Fibroblast of lung (primary cell): ENCODE measurements around the gene TUSC7. TPM values are rescaled to one million over a fixed set of nuclear protein-coding genes. Genes with fewer than 3 reads are reported as not detected.

ENCODE experiments used
- DNase-seq, 2 donors: peaks; one replicate each; pipeline versions ENCODE4 v3.0.0 to v3.0.0-alpha.2; 2010; ENCODE audit warnings: low read depth in 2 of 2
- H2AFZ ChIP-seq: 2 replicates; pipeline ENCODE4 v1.5.1; 2012; ENCODE audit warnings: low read length, control low read depth, inconsistent platforms
- H3K27ac ChIP-seq: 2 replicates; pipeline ENCODE4 v1.5.1; 2011; ENCODE audit warnings: low read length, control low read depth; ENCODE audit not compliant: insufficient read depth
- H3K27me3 ChIP-seq: 2 replicates; pipeline ENCODE4 v1.5.1; 2011; ENCODE audit warnings: mild to moderate bottlenecking, low read length; ENCODE audit not compliant: control insufficient read depth, insufficient read depth
- H3K36me3 ChIP-seq: 2 replicates; pipeline ENCODE4 v1.5.1; 2011; ENCODE audit warnings: low read length; ENCODE audit not compliant: control insufficient read depth, insufficient read depth
- H3K4me1 ChIP-seq: 2 replicates; pipeline ENCODE4 v1.5.1; 2011; ENCODE audit warnings: low read length; ENCODE audit not compliant: control insufficient read depth, insufficient read depth; ENCODE audit errors: extremely low read depth
- H3K4me2 ChIP-seq: 2 replicates; pipeline ENCODE4 v1.5.1; 2011; ENCODE audit warnings: low read length, control low read depth; ENCODE audit not compliant: insufficient read depth; ENCODE audit errors: extremely low read depth
- H3K4me3 ChIP-seq, 4 experiments: fragments of 200-600 bp in 1 of 4; sonication (generic) in 1 of 4; replicated peaks in 1 of 4; 2 replicates each; pipeline ENCODE4 v1.5.1; 2011 to 2016; ENCODE audit warnings: low read length in 4 of 4, low read depth in 3 of 4, mild to moderate bottlenecking in 3 of 4, control low read depth in 2 of 4, inconsistent platforms in 1 of 4, mixed read lengths in 1 of 4; ENCODE audit not compliant: insufficient read depth in 1 of 4; ENCODE audit errors: control extremely low read depth in 1 of 4
- H3K79me2 ChIP-seq: 2 replicates; pipeline ENCODE4 v1.5.1; 2012; ENCODE audit warnings: mild to moderate bottlenecking, low read length, inconsistent platforms; ENCODE audit not compliant: control insufficient read depth, insufficient read depth
- H3K9ac ChIP-seq: 2 replicates; pipeline ENCODE4 v1.5.1; 2011; ENCODE audit warnings: mild to moderate bottlenecking, low read length, control low read depth; ENCODE audit not compliant: insufficient read depth
- H3K9me3 ChIP-seq: 2 replicates; pipeline ENCODE4 v1.5.1; 2012; ENCODE audit warnings: low read depth, low read length; ENCODE audit not compliant: control insufficient read depth, insufficient read depth
- H4K20me1 ChIP-seq: 2 replicates; pipeline ENCODE4 v1.5.1; 2011; ENCODE audit warnings: low read length; ENCODE audit not compliant: control insufficient read depth, insufficient read depth; ENCODE audit errors: extremely low read depth
- CTCF ChIP-seq, 2 donors: IDR thresholded peaks in 1 of 2; conservative IDR thresholded peaks in 1 of 2; 1 replicate in 1 of 2; 2 replicates in 1 of 2; pipeline ENCODE4 v1.5.1; 2011 to 2012; ENCODE audit warnings: low read length in 2 of 2, control low read depth in 1 of 2, inconsistent platforms in 1 of 2, low read depth in 1 of 2, mild to moderate bottlenecking in 1 of 2
- EZH2 ChIP-seq: IDR thresholded peaks from 2 replicates; pipeline ENCODE4 v1.5.1; 2012; ENCODE audit warnings: low read length, control low read depth, mild to moderate bottlenecking; ENCODE audit errors: missing control alignments
- polyA plus RNA-seq, 2 donors: library from polyadenylated mRNA; depleted of rRNA in 1 of 2; stranded (reverse) in 1 of 2; unstranded in 1 of 2; fragments of >200 nt; gene quantifications; 2 replicates each; pipeline ENCODE4 v1.2.1, GENCODE V29; 2011 to 2012; ENCODE audit warnings: missing spikeins in 1 of 2
- total RNA-seq: library from RNA; depleted of rRNA; stranded (reverse); fragments of >200 nt; gene quantifications from 2 replicates; pipeline ENCODE4 v1.2.1, GENCODE V29; 2014

The TUSC7 gene
- total and polyA plus RNA-seq, 2 donors (not counting 1 experiment from before 2014, with no cell fraction given): not detected

- Histone ChIP-seq H3K4me1 (no peaks in the 10 kb centered on the region), H3K27me3 (no peaks in the 10 kb centered on the region), H4K20me1 (no peaks in the 10 kb centered on the region), H3K4me3 (no peak overlapping the region), H3K9ac (no peak overlapping the region), H3K36me3 (no peaks in the 10 kb centered on the region), H3K4me2 (no peak overlapping the region), H3K79me2 (no peaks in the 10 kb centered on the region), H3K9me3 (no peaks in the 10 kb centered on the region), H2AFZ (no peak overlapping the region), H3K27ac (no peak overlapping the region)
- TF ChIP-seq EZH2 (no peak), CTCF (conservative IDR thresholded peaks at IDR 0.05 in 1 of 2, IDR thresholded peaks at IDR 0.05 in 1 of 2; ENCODE audit: low read depth in 1 of 2, low read length in 2 of 2) (no peak)
- no peak for DNase-seq
These were observed 24.7 kb downstream of the TUSC7 start for GRCh38 chr3:116734243-116734642.

- Histone ChIP-seq H3K9ac (no peak overlapping the region), H3K4me1 (no peaks in the 10 kb centered on the region), H2AFZ (no peak overlapping the region), H3K9me3 (no peaks in the 10 kb centered on the region), H3K4me2 (no peak overlapping the region), H3K79me2 (no peaks in the 10 kb centered on the region), H3K4me3 (no peak overlapping the region), H3K27me3 (no peaks in the 10 kb centered on the region), H3K27ac (no peak overlapping the region), H4K20me1 (no peaks in the 10 kb centered on the region), H3K36me3 (no peaks in the 10 kb centered on the region)
- TF ChIP-seq CTCF (conservative IDR thresholded peaks at IDR 0.05 in 1 of 2, IDR thresholded peaks at IDR 0.05 in 1 of 2; ENCODE audit: low read depth in 1 of 2, low read length in 2 of 2) (no peak), EZH2 (no peak)
- no peak for DNase-seq
These were observed 30.1 kb downstream of the TUSC7 start for GRCh38 chr3:116739678-116740077.

GRCh38 chr3:116740293-116740692 is 30.7 kb downstream of the TUSC7 start:
- H3K36me3 ChIP-seq: no peaks in the 10 kb centered on the region
- no peak overlapping the region for H3K4me2 ChIP-seq
- no peaks in the 10 kb centered on the region for H4K20me1 ChIP-seq
- no peak overlapping the region for H3K27ac ChIP-seq
- no peaks in the 10 kb centered on the region for H3K79me2 ChIP-seq
- no peak overlapping the region for H3K4me3 ChIP-seq
- H3K4me1 ChIP-seq: no peaks in the 10 kb centered on the region
- H3K27me3 ChIP-seq: no peaks in the 10 kb centered on the region
- no peak overlapping the region for H3K9ac ChIP-seq
- H2AFZ ChIP-seq: no peak overlapping the region
- H3K9me3 ChIP-seq: no peaks in the 10 kb centered on the region
- TF ChIP-seq CTCF (conservative IDR thresholded peaks at IDR 0.05 in 1 of 2, IDR thresholded peaks at IDR 0.05 in 1 of 2; ENCODE audit: low read depth in 1 of 2, low read length in 2 of 2) (no peak), EZH2 (no peak)
- no peak for DNase-seq
